HEK293 (cell line): ENCODE data around the gene TP73.

Source experiments
- BCL11A ChIP-seq: fragments of 450-650 bp; formaldehyde crosslinking; IDR thresholded peaks from 2 replicates; pipeline ENCODE4 v1.5.1; 2016; ENCODE audit warnings: low read depth, missing biosample characterization, missing genetic modification characterization
- FEZF1 ChIP-seq: fragments of 450-650 bp; formaldehyde crosslinking; IDR thresholded peaks from 2 replicates; pipeline ENCODE4 v1.5.1; 2016; ENCODE audit warnings: missing biosample characterization, missing genetic modification characterization
- GLI4 ChIP-seq: fragments of 450-650 bp; formaldehyde crosslinking; IDR thresholded peaks from 2 replicates; pipeline ENCODE4 v1.5.1; 2016; ENCODE audit warnings: missing biosample characterization, missing genetic modification characterization
- GLIS1 ChIP-seq: fragments of 450-650 bp; formaldehyde crosslinking; IDR thresholded peaks from 2 replicates; pipeline ENCODE4 v1.5.1; 2016; ENCODE audit warnings: missing biosample characterization, missing genetic modification characterization
- KLF1 ChIP-seq: fragments of 450-650 bp; formaldehyde crosslinking; IDR thresholded peaks from 2 replicates; pipeline ENCODE4 v1.5.1; 2016; ENCODE audit warnings: missing biosample characterization, missing genetic modification characterization
- REPIN1 ChIP-seq: fragments of 450-650 bp; formaldehyde crosslinking; IDR thresholded peaks from 2 replicates; pipeline ENCODE4 v1.5.1; 2017; ENCODE audit warnings: missing biosample characterization, missing genetic modification characterization, low read depth
- SP2 ChIP-seq: fragments of 450-650 bp; formaldehyde crosslinking; IDR thresholded peaks from 2 replicates; pipeline ENCODE4 v1.5.1; 2016; ENCODE audit warnings: missing biosample characterization, missing genetic modification characterization
- TCF7L2 ChIP-seq: IDR thresholded peaks from 2 replicates; pipeline ENCODE4 v1.6.1; 2011; ENCODE audit warnings: low read depth, mild to moderate bottlenecking, inconsistent platforms, low read length, moderate library complexity, borderline replicate concordance
- ZBTB1 ChIP-seq: fragments of 450-650 bp; formaldehyde crosslinking; IDR thresholded peaks from 2 replicates; pipeline ENCODE4 v1.5.1; 2016; ENCODE audit warnings: missing biosample characterization, missing genetic modification characterization
- ZBTB10 ChIP-seq: fragments of 450-650 bp; formaldehyde crosslinking; IDR thresholded peaks from 2 replicates; pipeline ENCODE4 v1.5.1; 2016; ENCODE audit warnings: missing biosample characterization, missing genetic modification characterization
- ZBTB26 ChIP-seq: fragments of 450-650 bp; formaldehyde crosslinking; optimal IDR thresholded peaks from 2 replicates; pipeline ENCODE3; 2016; ENCODE audit warnings: missing biosample characterization, mild to moderate bottlenecking, missing genetic modification characterization
- ZBTB49 ChIP-seq: fragments of 450-650 bp; formaldehyde crosslinking; IDR thresholded peaks from 2 replicates; pipeline ENCODE4 v1.5.1; 2016; ENCODE audit warnings: missing biosample characterization, missing genetic modification characterization, low read depth
- ZBTB8A ChIP-seq: fragments of 450-650 bp; formaldehyde crosslinking; IDR thresholded peaks from 2 replicates; pipeline ENCODE4 v1.5.1; 2016; ENCODE audit warnings: missing biosample characterization, missing genetic modification characterization
- ZFP37 ChIP-seq: fragments of 450-650 bp; formaldehyde crosslinking; IDR thresholded peaks from 2 replicates; pipeline ENCODE4 v1.5.1; 2016; ENCODE audit warnings: missing biosample characterization, missing genetic modification characterization
- ZNF10 ChIP-seq: fragments of 450-650 bp; formaldehyde crosslinking; IDR thresholded peaks from 2 replicates; pipeline ENCODE4 v1.5.1; 2017; ENCODE audit warnings: missing biosample characterization, missing genetic modification characterization
- ZNF140 ChIP-seq: fragments of 450-650 bp; formaldehyde crosslinking; IDR thresholded peaks from 2 replicates; pipeline ENCODE4 v1.5.1; 2016; ENCODE audit warnings: missing biosample characterization, missing genetic modification characterization
- ZNF146 ChIP-seq: fragments of 450-650 bp; formaldehyde crosslinking; IDR thresholded peaks from 2 replicates; pipeline ENCODE4 v1.5.1; 2016; ENCODE audit warnings: missing biosample characterization, missing genetic modification characterization
- ZNF221 ChIP-seq: fragments of 450-650 bp; formaldehyde crosslinking; IDR thresholded peaks from 2 replicates; pipeline ENCODE4 v1.5.1; 2017; ENCODE audit warnings: missing biosample characterization, missing genetic modification characterization, borderline replicate concordance
- ZNF23 ChIP-seq: fragments of 450-650 bp; formaldehyde crosslinking; IDR thresholded peaks from 2 replicates; pipeline ENCODE4 v1.5.1; 2016; ENCODE audit warnings: missing biosample characterization, missing genetic modification characterization, borderline replicate concordance
- ZNF239 ChIP-seq: fragments of 450-650 bp; formaldehyde crosslinking; IDR thresholded peaks from 2 replicates; pipeline ENCODE4 v1.5.1; 2016; ENCODE audit warnings: missing biosample characterization, missing genetic modification characterization
- ZNF398 ChIP-seq: fragments of 450-650 bp; formaldehyde crosslinking; IDR thresholded peaks from 2 replicates; pipeline ENCODE4 v1.5.1; 2017; ENCODE audit warnings: missing biosample characterization, missing genetic modification characterization
- ZNF549 ChIP-seq: fragments of 450-650 bp; IDR thresholded peaks from 2 replicates; pipeline ENCODE4 v1.5.1; 2018; ENCODE audit warnings: missing biosample characterization, missing genetic modification characterization, mild to moderate bottlenecking, inconsistent platforms, moderate library complexity
- ZNF624 ChIP-seq: fragments of 450-650 bp; formaldehyde crosslinking; IDR thresholded peaks from 2 replicates; pipeline ENCODE4 v1.5.1; 2017; ENCODE audit warnings: missing biosample characterization, missing genetic modification characterization
- ZNF658 ChIP-seq: fragments of 450-650 bp; formaldehyde crosslinking; IDR thresholded peaks from 2 replicates; pipeline ENCODE4; 2016; ENCODE audit warnings: missing biosample characterization, missing genetic modification characterization
- ZNF664 ChIP-seq: fragments of 450-650 bp; formaldehyde crosslinking; IDR thresholded peaks from 2 replicates; pipeline ENCODE4 v1.5.1; 2016; ENCODE audit warnings: missing biosample characterization, missing genetic modification characterization
- ZNF670 ChIP-seq: fragments of 450-650 bp; formaldehyde crosslinking; IDR thresholded peaks from 2 replicates; pipeline ENCODE4 v1.5.1; 2016; ENCODE audit warnings: missing biosample characterization, missing genetic modification characterization, low read depth
- ZNF692 ChIP-seq: fragments of 450-650 bp; formaldehyde crosslinking; IDR thresholded peaks from 2 replicates; pipeline ENCODE4 v1.5.1; 2016; ENCODE audit warnings: missing biosample characterization, missing genetic modification characterization
- ZNF707 ChIP-seq: fragments of 450-650 bp; formaldehyde crosslinking; IDR thresholded peaks from 2 replicates; pipeline ENCODE4 v1.5.1; 2016; ENCODE audit warnings: missing biosample characterization, missing genetic modification characterization
- ZNF785 ChIP-seq: fragments of 450-650 bp; formaldehyde crosslinking; IDR thresholded peaks from 2 replicates; pipeline ENCODE4 v1.5.1; 2016; ENCODE audit warnings: missing biosample characterization, missing genetic modification characterization
- ZSCAN23 ChIP-seq: fragments of 450-650 bp; formaldehyde crosslinking; IDR thresholded peaks from 2 replicates; pipeline ENCODE4 v1.5.1; 2016; ENCODE audit warnings: missing biosample characterization, missing genetic modification characterization

Gene TP73

GRCh38 chr1:3652548-3653285 is 401 bp downstream of the TP73 start (continued):
- TF ChIP-seq ZBTB26 (tag by site-specific recombination) (peak; percentile 79), ZNF692 (tag by site-specific recombination) (no peak), GLIS1 (tag by site-specific recombination) (no peak; the same call in 1 of the 2 replicates), ZBTB1 (tag by site-specific recombination) (no peak), ZNF10 (tag by site-specific recombination) (no peak), ZNF398 (tag by site-specific recombination) (peak; percentile 49), TCF7L2 (no peak), ZNF221 (tag by site-specific recombination) (no peak), ZNF670 (tag by site-specific recombination) (no peak), ZNF239 (tag by site-specific recombination) (no peak), ZFP37 (0 out of 2 replicates have a peak, but pooled peaks have one; percentile 25), ZNF624 (no peak), ZNF140 (tag by site-specific recombination) (no peak), ZBTB8A (tag by site-specific recombination) (peak; percentile 34; the same call in 1 of the 2 replicates), FEZF1 (tag by site-specific recombination) (no peak), ZSCAN23 (tag by site-specific recombination) (no peak), ZNF146 (tag by site-specific recombination) (no peak), ZBTB10 (tag by site-specific recombination) (peak; percentile 66; the same call in 1 of the 2 replicates), ZNF658 (tag by site-specific recombination) (no peak), ZNF549 (no peak), GLI4 (tag by site-specific recombination) (no peak), SP2 (tag by site-specific recombination) (peak; percentile 50; the same call in 1 of the 2 replicates), REPIN1 (tag by site-specific recombination) (no peak), BCL11A (tag by site-specific recombination) (no peak), ZBTB49 (tag by site-specific recombination) (no peak), ZNF707 (no peak), ZNF785 (tag by site-specific recombination) (no peak), ZNF23 (no peak), ZNF664 (no peak), KLF1 (tag by site-specific recombination) (no peak)
